HG02938 (cell line): Measurements from ENCODE around the gene PLXNA3.

Source experiments
- ATAC-seq: cut with Tn5 transposase; IDR thresholded peaks from one replicate; pipeline ENCODE4 v1.9.1; 2021; ENCODE audit warnings: mild to moderate bottlenecking, moderate library complexity; ENCODE audit not compliant: unreplicated experiment

PLXNA3 gene

DNA sequence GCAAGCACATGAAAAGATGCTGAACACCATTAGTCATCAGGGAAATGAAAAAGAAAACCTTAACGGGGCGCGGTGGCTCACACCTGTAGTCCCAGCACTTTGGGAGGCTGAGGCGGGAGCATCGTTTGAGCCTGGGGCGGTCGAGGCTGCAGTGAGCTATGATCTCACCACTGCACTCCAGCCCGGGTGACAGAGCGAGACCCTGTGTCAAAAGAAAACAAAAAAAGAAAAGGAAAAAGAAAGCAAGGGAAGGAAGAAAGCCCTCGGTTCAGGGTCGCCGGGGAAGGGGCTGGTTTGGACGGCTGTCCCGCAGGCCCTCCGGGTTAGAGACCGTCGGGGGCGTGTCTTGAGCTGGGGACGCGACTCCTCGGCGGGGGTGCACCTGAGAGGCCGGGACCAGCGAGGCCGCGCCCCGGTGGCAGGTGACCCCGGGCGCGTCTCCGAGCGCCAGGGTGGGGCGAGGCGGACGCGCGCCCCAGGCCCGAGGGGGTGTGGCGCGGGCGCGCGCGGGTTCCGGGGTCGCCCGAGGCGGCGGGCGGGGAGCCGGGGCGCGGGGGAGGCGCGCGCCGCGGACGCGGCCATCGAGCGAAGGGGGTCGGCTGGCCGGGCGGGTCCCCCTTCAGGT, 478 bp upstream of the PLXNA3 start:
- no peak for ATAC-seq

DNA sequence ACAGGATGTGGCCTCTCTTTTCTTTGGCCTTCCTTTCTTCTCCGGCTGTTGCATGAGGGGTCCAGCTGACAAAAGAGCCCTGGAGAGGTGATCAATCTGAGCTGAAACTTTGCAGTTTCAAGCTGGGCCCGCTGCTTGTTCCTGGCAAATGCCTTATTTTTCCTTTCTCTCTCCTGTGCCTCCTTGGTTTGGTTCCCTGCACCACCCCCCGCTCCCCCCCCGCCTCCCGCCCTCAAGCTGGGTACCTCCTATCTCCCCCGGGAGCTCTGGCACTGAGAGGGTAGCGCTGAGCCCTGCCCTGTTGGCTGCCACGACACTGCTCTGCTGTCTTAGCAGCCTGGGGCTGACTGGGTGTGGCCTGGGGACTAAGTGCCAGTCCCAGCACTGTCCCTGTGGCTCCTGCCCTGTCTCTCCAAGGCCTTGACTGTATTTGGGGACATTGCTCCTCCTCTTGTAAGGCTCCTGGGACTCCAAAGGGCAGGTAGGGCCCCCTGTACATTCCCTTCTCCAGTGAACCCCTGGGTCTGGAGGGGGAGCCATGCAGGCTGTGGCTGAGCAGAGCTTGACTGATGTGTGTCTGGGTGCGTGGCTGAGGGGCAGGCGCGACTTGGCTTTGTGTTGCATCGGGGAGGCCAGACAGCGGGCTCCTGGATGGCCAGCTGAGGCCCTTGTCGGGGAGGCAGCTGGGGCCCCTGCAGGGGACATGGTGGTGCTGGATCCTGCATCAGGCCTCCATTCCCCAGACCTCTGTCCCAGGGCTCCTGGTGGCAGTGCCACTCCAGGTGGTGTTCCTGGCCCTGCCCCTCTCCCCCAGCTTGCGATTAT, 1.1 kb downstream of the PLXNA3 start:
- ATAC-seq: no peak

DNA sequence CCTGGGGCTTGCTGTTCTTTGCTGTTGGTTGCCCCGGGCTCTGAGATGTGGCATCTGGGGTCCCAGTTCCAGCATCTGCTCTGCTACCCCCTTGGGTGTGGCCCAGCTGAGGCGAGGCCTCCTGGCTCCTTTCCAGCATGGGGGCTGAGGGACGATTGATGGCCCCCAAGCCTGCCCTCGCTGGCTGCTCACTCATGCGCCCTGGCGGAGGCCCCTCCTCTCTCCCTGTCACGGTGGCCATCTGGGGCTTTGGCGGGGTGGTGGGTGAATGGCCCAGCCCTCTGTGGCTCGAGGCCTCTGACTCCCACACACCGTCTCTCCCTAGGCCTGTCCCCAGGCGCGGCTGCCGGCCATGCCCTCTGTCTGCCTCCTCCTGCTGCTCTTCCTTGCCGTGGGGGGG, 1.8 kb downstream of the PLXNA3 start:
- ATAC-seq: no peak

DNA sequence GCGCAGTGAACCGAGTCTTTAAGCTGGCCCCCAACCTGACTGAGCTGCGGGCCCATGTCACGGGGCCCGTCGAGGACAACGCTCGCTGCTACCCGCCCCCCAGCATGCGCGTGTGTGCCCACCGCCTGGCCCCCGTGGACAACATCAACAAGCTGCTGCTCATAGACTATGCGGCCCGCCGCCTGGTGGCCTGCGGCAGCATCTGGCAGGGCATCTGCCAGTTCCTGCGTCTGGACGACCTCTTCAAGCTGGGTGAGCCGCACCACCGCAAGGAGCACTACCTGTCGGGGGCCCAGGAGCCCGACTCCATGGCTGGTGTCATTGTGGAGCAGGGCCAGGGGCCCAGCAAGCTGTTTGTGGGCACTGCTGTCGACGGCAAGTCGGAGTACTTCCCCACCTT, 2.2 kb downstream of the PLXNA3 start:
- no peak for ATAC-seq

DNA sequence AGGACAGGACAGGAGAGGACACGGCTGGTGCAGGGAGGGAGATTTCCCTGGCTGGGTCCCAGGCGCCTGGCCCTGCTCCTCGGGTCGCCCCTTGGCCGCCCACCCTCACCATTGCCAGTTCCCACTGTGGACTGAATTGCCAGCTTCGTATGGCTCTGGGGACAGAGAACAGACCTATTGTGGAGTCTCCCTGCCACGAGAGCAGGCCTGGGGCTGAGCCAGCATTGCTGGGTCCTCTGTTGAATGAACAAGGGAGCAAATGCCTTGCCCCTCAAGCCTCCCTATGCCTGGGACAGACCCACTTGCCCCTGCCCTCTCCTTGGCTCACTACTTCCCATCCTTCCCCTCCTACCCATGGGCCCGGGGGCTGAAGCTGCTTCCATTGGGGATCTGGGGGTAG, 4.3 kb downstream of the PLXNA3 start:
- no peak for ATAC-seq

DNA sequence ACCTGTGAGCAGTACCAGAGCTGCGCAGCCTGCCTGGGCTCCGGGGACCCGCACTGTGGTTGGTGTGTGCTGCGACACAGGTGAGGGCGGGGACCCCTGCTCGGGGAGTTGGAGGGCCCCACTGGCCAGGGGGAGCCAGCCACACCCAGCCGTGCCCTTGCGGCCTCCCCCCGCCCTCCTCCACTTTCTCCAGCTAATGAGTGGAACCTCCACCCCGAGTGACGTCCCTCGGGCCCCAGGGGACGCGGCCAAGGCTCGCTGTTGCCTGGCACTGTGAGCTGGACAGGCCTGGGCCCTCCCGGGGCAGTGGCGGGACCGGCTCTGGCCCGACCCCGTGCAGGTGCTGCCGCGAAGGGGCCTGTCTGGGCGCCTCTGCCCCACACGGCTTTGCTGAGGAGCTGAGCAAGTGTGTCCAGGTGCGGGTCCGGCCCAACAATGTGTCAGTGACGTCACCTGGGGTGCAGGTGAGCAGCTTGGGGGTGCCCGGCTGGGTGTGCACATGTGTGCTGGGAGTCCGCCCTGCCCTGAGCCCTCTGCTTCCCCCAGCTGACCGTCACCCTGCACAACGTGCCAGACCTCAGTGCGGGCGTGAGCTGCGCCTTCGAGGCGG, 5.6 kb downstream of the PLXNA3 start:
- no peak for ATAC-seq

DNA sequence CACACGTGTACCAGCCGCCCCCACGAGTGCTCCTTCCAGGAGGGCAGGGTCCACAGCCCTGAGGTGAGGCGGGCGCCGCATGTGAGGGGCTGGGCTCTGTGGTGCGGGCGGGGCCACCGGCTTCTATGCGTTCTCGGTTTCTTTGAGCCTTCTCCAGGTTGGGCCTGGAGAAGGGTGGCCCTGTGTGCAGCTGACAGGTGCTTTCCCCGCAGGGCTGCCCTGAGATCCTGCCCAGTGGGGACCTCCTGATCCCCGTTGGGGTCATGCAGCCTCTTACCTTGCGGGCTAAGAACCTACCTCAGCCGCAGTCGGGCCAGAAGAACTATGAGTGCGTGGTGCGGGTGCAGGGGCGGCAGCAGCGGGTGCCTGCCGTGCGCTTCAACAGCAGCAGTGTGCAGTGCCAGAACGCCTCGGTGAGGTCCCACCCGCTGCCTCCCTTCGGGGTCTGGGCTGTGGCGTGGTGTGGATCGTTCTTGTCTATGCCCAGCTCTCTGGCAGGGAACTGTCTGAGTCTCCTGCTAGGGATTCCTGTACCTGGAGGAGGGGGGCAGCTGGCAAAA, 6.8 kb downstream of the PLXNA3 start:
- no peak for ATAC-seq

DNA sequence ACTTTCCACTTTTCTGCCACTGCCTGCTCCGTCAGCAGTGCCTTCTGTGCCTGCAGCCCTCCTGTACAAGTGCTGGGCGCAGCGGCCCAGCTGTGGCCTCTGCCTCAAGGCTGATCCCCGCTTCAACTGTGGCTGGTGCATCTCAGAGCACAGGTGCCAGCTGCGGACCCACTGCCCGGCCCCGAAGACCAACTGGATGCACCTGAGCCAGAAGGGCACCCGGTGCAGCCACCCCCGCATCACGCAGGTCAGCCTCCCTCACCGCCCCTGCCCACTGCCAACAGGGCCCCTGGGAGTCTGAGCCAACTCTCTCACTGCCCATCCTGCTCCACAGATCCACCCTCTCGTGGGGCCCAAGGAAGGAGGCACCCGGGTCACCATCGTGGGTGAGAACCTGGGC, 7.5 kb downstream of the PLXNA3 start:
- no peak for ATAC-seq

DNA sequence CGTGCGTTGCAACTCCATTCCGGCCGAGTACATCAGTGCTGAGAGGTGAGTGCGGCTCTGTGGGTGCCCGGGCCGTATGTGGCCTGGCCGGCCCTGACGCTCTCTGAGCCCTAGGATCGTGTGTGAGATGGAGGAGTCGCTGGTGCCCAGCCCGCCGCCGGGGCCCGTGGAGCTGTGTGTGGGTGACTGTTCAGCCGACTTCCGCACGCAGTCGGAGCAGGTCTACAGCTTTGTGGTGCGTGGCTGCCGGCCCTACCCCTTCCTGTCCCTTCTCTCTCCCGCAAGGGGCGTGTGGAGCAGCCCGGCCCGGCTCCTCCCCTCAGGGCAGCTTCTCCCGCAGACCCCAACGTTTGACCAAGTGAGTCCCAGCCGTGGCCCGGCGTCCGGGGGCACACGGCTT, 8.0 kb downstream of the PLXNA3 start:
- ATAC-seq: no peak

DNA sequence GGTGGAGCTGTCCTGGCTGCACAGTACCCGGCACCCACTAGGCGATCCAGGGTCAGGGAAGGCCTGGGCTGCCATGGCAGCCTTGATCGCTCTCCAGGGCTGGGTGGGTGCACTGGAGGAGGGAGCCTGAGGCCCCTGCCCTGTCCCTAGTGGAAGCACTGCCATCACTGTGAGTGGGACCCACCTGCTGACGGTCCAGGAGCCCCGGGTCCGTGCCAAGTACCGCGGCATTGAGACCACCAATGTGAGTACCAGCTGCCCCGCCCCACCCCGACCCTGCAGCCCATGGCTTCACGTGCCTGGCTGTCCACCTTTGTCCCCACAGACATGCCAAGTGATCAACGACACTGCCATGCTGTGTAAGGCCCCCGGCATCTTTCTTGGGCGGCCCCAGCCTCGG, 8.8 kb downstream of the PLXNA3 start:
- no peak for ATAC-seq

DNA sequence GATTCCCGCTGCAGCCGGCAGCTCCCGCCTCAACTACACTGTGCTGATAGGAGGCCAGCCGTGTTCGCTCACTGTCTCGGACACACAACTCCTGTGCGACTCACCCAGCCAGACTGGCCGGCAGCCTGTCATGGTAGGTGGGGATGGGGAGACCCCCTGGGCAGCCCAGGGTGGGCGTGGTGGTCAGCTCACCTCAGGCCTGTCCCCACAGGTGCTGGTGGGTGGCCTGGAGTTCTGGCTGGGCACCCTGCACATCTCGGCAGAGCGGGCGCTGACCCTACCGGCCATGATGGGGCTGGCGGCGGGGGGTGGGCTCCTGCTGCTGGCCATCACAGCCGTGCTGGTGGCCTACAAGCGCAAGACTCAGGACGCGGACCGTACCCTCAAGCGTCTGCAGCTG, 9.5 kb downstream of the PLXNA3 start:
- ATAC-seq: no peak

DNA sequence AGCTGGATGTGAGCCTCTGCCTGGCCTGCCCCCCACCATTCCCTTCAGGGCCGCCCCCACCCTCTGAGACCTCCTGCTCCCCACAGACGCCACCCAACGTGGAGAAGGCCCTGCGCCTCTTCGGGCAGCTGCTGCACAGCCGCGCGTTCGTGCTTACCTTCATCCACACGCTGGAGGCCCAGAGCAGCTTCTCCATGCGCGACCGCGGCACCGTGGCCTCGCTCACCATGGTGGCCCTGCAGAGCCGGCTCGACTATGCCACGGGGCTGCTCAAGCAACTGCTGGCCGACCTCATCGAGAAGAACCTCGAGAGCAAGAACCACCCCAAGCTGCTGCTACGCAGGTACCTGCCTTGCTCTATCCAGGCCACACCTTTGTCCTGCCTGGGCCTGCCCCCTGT, 10.1 kb downstream of the PLXNA3 start:
- ATAC-seq: no peak

DNA sequence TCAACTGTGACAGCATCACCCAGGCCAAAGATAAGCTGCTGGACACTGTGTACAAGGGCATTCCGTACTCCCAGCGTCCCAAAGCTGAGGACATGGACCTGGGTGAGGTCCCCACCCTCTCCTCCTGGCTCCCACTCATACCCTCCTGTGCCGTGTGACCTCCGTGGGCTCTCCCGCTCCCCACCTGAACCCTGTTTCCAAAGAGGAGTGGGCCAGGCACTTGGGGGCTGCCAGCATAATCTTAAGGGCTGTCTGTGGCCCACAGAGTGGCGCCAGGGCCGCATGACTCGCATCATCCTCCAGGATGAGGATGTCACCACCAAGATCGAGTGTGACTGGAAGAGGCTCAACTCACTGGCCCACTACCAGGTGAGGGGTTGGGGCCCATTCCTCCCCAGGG, 11.0 kb downstream of the PLXNA3 start:
- no peak for ATAC-seq

DNA sequence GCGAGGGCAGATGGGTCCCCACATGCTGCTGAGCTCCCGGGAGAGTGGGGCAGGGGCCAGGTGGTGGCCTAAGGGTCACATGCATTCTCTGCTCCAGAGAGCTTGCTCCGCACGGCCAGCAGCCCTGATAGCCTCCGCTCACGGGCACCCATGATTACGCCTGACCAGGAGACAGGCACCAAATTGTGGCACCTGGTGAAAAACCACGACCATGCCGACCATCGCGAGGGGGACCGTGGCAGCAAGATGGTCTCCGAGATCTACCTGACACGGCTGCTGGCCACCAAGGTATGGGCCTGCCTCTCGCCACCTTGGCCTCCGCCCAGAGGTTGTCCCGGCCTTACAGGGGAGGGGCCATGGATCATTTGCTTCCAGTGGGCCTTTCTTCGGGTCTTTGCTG, 11.8 kb downstream of the PLXNA3 start:
- no peak for ATAC-seq

DNA sequence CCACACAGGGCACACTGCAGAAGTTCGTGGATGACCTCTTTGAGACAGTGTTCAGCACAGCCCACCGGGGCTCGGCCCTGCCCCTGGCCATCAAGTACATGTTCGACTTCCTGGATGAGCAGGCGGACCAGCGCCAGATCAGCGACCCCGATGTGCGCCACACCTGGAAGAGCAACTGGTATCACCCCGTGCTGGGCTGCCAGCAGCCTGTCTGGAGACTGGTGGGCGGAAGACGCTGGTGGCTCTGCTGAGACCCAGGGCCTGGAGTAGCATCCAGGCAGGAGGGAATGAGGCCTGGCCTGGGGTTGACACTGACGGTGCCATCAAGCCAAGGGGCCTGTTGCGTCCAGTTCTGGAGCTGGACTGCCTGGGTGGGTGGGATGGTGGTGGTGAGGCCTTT, 12.4 kb downstream of the PLXNA3 start:
- ATAC-seq: no peak

DNA sequence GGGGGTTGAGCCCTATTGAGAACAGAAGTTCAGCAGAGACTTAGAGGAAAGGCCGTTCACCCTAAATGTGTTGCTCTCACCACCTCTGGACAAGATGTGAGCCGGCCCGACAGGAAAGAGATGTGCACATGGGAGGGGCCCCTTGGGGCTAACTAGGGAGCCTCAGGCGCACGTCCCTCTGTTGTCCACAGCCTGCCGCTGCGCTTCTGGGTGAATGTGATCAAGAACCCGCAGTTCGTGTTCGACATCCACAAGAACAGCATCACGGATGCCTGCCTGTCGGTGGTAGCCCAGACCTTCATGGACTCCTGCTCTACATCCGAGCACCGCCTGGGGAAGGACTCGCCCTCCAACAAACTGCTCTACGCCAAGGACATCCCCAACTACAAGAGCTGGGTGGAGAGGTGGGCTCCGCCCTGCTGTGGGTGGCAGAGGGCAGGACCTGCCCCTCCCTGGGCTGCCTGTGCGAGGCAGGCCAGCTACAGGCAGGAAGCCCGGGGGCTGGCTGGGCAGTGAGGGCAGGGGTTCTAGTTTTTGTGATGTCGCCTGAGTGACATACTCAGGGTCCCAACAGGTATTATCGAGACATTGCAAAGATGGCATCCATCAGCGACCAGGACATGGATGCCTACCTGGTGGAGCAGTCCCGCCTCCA, 13.0 kb downstream of the PLXNA3 start:
- ATAC-seq: no peak

DNA sequence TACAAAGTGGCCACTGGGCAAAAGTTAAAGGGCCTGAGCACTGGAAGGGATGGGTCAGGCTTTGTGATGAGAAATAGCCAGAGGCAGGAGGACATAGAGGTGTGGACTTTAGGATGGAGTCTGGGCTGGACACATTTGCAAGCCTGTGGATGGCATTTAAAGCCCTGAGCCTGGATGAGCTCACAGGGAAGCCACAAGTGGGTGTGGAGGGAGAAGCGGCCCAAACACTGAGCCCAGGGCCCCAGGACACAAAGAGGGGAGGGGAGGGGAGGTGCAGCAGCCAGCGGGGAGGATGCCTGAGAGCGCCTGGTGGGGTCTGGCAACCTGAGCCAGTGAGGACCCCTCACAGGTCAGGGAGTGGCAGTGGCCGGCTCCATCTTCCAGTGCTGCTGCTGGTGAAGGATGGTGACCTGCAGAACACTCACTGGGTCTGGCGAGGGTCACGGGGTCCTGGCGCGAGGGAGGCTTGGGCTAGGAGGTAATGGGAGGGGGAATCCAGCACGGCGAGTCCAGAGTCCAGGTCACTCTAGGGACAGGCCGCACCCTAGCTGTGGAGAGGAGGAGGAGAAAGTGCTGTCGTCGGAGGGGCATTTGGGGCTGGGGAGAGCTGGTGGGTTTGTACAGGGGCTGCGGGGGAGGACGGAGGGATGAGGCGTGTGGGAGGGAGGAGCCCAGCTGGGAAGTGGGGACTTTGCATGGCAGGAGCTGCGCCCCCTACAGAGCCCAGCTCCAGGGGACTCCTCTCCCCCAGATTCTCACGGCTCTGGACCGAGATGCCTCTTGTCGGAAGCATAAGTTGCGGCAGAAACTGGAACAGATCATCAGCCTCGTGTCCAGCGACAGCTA, 14.0 kb downstream of the PLXNA3 start:
- ATAC-seq: no peak

DNA sequence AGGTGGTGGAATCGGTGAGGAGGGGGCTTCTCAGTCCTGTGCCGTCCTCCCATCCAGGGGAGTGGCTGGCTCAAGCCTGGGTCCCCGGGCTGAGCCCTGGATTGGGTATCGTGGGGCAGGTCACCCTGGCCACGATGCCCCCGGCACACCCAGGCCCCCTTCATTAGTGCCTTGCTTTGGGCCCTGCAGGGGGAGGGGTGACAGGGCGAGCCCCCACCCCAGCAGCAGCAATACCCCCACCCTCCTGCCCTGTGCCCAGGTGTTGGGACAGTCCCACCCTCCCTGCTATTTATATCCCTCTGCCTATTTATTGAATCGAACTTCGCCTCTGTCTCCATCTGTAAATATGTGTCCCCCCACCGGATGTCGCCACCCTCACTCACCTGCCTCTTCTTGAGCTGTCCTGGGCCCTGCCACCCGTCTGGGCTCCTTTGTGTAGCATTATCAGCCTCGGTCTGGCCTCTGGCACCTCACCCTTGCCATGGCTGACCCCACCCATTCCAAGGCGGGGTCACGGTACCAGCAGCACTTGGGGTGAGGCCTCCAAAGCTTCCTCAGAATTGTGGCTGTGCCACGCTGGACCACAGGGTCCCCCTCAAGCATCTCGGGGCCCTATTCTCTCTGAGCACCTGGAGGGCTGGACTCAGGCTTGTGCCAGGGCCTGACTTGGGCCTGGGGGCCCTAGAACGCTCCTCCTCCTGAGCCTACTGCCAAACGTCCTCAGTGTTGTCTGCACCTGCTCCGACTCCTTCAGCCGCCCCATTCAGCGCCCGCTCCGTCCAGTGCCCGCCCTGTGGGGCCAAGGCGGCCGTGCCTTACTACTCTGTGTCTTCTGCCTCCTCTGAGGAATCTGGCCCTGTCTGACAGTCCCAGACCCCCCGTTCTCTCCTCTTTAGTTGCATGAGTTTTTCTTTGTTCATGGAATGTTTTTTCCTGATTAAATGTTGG, 14.9 kb downstream of the PLXNA3 start:
- ATAC-seq: no peak

DNA sequence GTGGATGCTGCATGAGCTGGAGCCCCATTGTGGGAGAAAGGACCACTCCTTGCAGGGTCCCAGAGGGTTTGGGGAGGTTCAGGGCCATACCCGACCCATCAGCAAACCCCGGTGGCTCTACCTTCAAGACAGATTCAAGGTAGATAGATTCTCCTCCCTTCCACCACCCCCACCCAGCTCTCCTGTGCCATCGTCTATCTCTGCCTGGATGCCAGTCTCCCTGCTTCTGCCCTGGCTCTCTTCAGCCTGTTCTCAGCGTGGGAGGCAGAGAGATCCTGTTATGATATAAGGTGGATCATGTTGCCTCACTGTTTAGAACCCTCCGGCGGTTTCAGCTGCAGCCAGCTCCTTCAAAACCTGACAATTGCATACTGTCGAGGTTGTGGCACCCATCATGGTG, 15.6 kb downstream of the PLXNA3 start:
- ATAC-seq: no peak
